Stomach smooth muscle (tissue), 2 donors: ENCODE data around the gene C1QL3.
A peak's percentile ranks its signal among the peaks of the same experiment; 100 is the strongest.

ENCODE experiments used
- H3K27ac ChIP-seq: one replicate; pipeline ENCODE4 v1.7.0; 2013; ENCODE audit warnings: mild to moderate bottlenecking, low read length, inconsistent platforms
- H3K27me3 ChIP-seq, 2 donors: one replicate each; pipeline ENCODE4 v1.7.0; 2013; ENCODE audit warnings: low read length in 2 of 2; ENCODE audit not compliant: insufficient read depth in 2 of 2, control insufficient read depth in 1 of 2
- H3K36me3 ChIP-seq, 2 donors: one replicate each; pipeline ENCODE4 v1.7.0; 2013; ENCODE audit warnings: low read length in 2 of 2; ENCODE audit not compliant: control insufficient read depth in 2 of 2, insufficient read depth in 2 of 2
- H3K4me1 ChIP-seq: one replicate; pipeline ENCODE4 v1.7.0; 2013; ENCODE audit warnings: low read length; ENCODE audit not compliant: control insufficient read depth, insufficient read depth
- H3K4me3 ChIP-seq, 2 donors: one replicate each; pipeline ENCODE4 v1.7.0; 2013; ENCODE audit warnings: low read length in 2 of 2
- H3K9ac ChIP-seq, 2 donors: one replicate each; pipeline ENCODE4 v1.7.0; 2013; ENCODE audit warnings: low read length in 2 of 2, mild to moderate bottlenecking in 1 of 2
- H3K9me3 ChIP-seq, 2 donors: one replicate each; pipeline ENCODE4 v1.7.0; 2013; ENCODE audit warnings: low read length in 2 of 2; ENCODE audit not compliant: control insufficient read depth in 2 of 2
- donor health status: healthy.
- donor health status: Pancreatic carcinoma.

The C1QL3 gene

DNA sequence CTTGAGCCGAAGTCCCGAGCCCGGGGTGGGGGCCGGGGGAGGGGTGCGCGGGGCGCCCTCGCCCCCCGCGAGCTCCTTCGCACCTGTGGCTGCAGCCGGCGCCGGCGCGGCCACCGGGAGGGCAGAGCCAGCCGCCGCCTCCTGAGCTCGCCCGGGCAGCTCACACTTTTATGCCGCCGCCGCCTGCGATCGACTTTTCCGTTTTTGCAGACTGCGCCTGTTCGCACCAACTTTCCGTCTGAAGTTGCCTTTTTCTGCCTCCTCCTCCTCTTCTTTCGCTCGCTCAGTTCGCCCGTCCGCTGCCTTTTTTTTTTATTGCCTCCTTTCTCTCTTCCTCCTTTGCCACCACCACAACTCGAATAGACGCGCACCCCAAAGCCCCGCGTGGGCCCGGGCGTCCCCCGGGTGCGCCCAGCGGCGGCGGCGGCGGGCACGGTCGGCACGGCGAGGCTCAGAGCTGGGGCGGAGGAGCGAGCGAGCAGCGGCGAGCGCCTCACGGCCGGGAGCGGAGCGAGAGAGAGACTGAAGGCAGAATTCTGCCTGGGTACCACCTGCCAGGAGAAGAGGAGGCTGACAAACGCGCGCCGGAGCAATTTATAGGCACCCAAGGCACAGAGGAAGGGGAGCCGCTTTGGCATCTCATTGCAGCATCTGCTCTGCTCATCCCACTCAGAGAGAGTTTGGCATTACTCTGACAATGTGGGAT lies at the start of gene C1QL3:
C1QL3 (minus strand) TSS at position 569 of the 706 bp plus-strand sequence. CDS start 814 bp downstream, outside the sequence.
- no peak within 1 kb of the TSS for H3K9ac ChIP-seq
- H3K4me1 ChIP-seq = peaks cover 20% of the 10 kb centered on the region

DNA sequence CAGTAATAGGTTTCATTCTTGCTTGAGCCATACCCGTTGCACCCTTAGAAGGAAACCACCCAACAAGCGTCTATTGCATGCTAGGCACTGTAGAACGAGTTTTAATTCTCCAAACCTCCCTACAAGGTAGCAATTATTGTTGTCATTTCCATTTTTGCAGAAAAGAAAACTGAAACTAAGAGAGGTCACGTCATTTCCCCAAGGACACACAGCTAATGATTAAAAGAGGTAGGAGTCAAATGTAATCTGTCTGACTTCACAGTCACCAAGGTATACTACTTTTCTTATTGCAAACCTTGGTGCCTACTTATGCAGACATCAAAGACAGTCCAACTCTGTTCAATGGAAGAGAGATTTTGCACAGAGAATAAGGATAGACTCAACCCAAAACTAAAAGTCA lies 49.1 kb upstream of the C1QL3 start:
- Histone ChIP-seq H3K9ac (no peak overlapping the region), H3K4me1 (no peaks in the 10 kb centered on the region), H3K27ac (no peak overlapping the region), H3K4me3 (no peak overlapping the region), H3K9me3 (no peaks in the 10 kb centered on the region), H3K36me3 (no peaks in the 10 kb centered on the region), H3K27me3 (no peaks in the 10 kb centered on the region)

More for the DNA sequence above, at the start of gene C1QL3:
- H3K27me3 ChIP-seq = peaks cover 22 to 44% of the 10 kb centered on the region in 2 donors
- H3K27ac ChIP-seq = no peak within 1 kb of the TSS
- no peaks in the 10 kb centered on the region for H3K36me3 ChIP-seq
- H3K9me3 ChIP-seq = no peaks in the 10 kb centered on the region
- H3K4me3 ChIP-seq = peak within 1 kb of the TSS; percentile 35 to 66

DNA sequence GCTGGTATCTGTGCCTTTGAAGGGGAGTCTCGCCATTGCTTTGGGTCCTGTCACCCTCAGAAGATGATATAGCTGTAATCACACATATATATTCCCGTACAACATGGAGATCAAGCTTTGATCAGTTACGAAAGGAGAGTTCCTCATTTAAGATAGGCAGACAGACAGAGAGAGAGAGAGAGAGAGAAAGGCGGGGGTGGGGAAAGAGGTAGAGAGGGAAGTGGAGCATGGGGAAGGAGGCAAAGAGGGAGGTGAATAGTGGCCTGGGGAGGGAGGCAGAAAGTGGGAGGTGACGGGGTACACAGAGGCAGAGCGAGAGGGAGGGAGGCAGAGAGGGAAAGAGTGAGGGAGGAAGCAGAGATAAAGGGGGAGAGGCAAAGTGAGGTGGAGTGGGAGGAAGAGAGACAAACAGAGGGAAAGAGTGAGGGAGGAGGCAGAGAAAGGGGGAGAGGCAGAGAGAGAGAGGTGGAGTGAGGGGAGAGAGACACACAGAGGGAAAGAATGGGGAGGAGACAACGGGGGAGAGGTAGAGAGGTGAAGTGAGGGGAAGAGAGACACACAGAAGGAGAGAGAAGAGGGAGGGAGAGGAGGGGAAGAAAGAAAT lies 44.6 kb upstream of the C1QL3 start:
- Histone ChIP-seq H3K9me3 (no peaks in the 10 kb centered on the region), H3K4me3 (no peak overlapping the region), H3K36me3 (no peaks in the 10 kb centered on the region), H3K27me3 (no peaks in the 10 kb centered on the region), H3K9ac (no peak overlapping the region), H3K4me1 (no peaks in the 10 kb centered on the region), H3K27ac (no peak overlapping the region)

DNA sequence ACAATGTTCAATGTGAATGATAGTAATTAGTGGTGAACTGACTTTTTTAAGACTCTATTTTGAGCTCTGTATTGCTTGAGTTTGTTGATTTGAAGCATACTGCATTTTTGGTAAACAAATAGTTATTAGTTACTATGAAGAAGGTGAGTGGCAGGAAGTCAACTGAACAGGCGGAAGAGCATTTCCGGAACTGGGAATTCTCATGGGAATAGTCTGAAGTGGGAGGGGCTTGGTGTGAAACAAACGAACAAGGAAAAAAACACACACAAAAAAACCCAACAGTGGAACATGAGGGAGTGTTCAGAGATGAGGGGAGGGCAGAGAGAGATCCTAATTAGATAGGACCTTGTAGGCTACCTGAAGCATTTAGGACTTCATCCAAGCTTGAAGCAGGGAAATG lies 43.9 kb upstream of the C1QL3 start:
- Histone ChIP-seq H3K27ac (no peak overlapping the region), H3K36me3 (no peaks in the 10 kb centered on the region), H3K9me3 (no peaks in the 10 kb centered on the region), H3K4me1 (no peaks in the 10 kb centered on the region), H3K27me3 (no peaks in the 10 kb centered on the region), H3K9ac (no peak overlapping the region), H3K4me3 (no peak overlapping the region)

DNA sequence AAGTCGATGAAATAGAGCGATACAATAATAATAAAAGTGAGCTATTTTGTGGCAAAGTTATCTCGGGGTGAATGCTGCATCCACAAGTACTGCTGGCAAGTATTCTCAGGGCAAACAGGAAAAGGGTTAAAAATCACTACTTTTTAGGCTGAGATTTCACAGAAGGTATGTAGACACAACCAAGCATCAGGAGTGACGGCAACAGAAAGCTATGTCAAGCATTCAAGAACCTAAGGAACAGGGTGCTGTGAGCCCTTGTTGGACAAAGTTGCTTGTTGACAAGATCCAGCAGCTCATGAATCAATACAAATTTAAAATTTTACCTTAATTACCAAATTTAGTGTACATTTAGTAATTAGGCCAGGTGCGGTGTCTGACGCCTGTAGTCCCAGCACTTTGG lies 41.2 kb upstream of the C1QL3 start:
- Histone ChIP-seq H3K36me3 (no peaks in the 10 kb centered on the region), H3K27ac (no peak overlapping the region), H3K27me3 (no peaks in the 10 kb centered on the region), H3K4me3 (no peak overlapping the region), H3K9me3 (peaks cover 0 to 2% of the 10 kb centered on the region in 2 donors), H3K4me1 (no peaks in the 10 kb centered on the region), H3K9ac (no peak overlapping the region)

DNA sequence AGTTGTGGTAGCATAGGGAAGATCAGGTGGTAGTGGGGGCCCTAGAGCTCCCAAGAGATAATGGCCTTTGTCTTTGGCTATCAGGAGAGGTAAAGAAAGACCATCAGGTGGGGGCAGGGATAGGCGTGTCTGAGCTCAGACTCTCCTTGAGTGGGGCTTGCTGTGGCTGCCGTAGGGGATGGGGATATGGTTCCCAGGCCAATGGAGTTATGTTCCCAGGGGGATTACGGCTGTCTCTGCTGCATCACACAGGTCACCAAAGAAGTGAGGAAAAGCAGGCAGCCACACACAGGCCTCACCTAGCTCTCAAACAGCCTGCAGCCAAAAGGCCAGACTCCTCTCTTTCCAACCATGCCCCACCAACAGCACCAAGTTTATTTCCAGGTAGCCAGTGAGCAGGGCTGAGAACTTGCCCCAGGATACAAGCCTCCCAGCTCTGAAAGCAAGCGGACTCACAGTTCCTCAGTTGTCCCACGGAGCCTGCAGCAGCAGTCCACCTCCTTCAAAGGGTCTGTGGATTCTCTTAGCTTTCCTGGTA lies 37.6 kb upstream of the C1QL3 start:
- H3K36me3 ChIP-seq = no peaks in the 10 kb centered on the region
- H3K27ac ChIP-seq = no peak overlapping the region
- H3K27me3 ChIP-seq = no peaks in the 10 kb centered on the region
- H3K4me1 ChIP-seq = no peaks in the 10 kb centered on the region
- H3K9ac ChIP-seq = no peak overlapping the region
- peaks cover 0 to 2% of the 10 kb centered on the region in 2 donors for H3K9me3 ChIP-seq
- H3K4me3 ChIP-seq = no peak overlapping the region

DNA sequence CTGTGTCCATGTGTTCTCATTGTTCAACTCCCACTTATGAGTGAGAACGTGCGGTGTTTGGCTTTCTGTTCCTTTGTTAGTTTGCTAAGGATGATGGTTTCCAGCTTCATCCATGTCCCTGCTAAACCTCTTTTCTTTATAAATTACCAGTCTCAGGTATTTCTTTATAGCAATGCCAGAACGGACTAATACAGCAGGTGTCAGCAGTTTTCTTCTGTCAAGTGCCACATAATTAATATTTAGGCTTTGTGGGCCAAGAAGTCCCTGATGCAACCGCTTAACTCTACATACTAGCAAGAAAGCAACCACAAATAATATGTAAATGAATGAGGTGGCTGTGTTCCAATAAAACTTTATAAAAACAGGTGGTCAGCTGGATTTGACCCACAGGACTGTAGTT lies 26.3 kb upstream of the C1QL3 start:
- peaks cover 0 to 2% of the 10 kb centered on the region in 2 donors for H3K27me3 ChIP-seq
- H3K36me3 ChIP-seq = no peaks in the 10 kb centered on the region
- H3K4me3 ChIP-seq = no peak overlapping the region
- H3K27ac ChIP-seq = no peak overlapping the region
- no peaks in the 10 kb centered on the region for H3K4me1 ChIP-seq
- no peak overlapping the region for H3K9ac ChIP-seq
- H3K9me3 ChIP-seq = no peaks in the 10 kb centered on the region

DNA sequence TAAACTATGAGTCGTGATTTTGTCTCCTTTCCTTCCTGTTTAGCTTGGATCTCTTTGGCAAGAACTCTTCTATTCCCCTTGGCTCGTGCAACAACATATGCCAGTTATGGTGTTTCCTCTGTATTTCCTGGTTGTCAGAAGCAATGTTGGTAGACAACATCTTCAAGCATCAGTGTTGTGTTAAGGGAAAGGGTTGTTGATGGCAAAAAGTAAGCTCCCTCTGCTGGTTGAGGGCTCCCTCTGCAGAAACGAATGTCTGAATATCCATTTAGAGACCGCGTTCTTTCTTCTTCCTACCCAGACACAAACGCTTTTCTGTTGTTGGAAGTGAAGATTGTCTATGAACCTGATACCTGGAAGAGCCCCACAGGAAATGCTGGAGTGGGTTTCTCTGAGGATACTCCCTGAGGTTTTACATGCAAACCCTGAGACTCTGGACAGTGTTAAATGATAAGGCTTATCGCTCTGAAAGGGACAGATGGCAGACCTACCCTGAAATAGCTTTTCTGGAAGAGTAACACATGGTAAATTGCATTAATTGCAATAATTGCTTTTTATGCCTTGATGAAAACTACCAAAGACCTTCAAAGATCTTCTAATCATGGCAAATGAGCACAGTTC lies 23.5 kb upstream of the C1QL3 start:
- Histone ChIP-seq H3K36me3 (no peaks in the 10 kb centered on the region), H3K9ac (no peak overlapping the region), H3K4me3 (no peak overlapping the region), H3K9me3 (no peaks in the 10 kb centered on the region), H3K27me3 (peaks cover 0 to 2% of the 10 kb centered on the region in 2 donors), H3K4me1 (no peaks in the 10 kb centered on the region), H3K27ac (no peak overlapping the region)

DNA sequence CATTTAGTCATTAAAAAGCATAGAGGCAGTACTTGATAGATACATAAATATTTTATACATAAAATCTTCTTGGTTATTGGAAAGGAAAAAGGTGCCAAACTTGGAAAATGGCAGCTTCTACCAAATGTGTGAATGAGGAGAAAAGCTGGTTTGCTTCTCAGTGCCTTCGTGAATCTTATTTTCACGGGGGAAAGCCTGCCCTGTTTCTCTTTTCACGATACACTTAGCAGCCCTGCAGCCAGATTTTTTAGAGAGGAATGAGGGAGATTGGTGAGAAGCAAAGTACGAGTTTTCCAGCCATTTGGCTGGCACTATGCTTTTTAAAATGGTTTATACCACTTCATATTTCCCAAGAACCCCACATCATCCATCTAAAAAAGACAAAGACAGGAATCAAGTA lies 22.9 kb upstream of the C1QL3 start:
- no peaks in the 10 kb centered on the region for H3K36me3 ChIP-seq

DNA sequence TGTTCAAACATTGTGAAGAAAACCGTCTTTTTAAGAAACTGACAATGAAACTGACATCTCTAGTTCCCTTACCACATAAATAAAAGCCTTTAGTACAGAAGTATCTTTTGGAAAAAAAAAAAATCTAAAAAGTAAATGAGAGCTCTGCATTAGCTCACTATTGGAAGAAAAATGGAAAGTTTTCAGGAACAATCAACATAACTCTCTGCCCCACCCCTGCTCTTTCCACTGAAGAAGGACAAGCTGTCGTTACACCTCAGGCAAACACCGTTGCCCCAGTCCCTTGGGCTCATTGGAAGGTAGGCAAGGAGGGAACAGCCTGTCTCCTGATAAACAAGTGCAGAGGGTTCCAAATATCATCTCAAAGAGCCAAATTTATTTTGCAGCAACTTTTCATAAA lies 22.4 kb upstream of the C1QL3 start:
- no peak overlapping the region for H3K27ac ChIP-seq
- no peaks in the 10 kb centered on the region for H3K4me1 ChIP-seq

More for the DNA sequence above, 22.9 kb upstream of the C1QL3 start:
- no peaks in the 10 kb centered on the region for H3K4me1 ChIP-seq
- H3K4me3 ChIP-seq = no peak overlapping the region
- no peaks in the 10 kb centered on the region for H3K9me3 ChIP-seq
- no peak overlapping the region for H3K27ac ChIP-seq
- peaks cover 0 to 2% of the 10 kb centered on the region in 2 donors for H3K27me3 ChIP-seq
- H3K9ac ChIP-seq = no peak overlapping the region

More for the DNA sequence above, 22.4 kb upstream of the C1QL3 start:
- H3K9me3 ChIP-seq = no peaks in the 10 kb centered on the region
- no peak overlapping the region for H3K4me3 ChIP-seq
- H3K36me3 ChIP-seq = no peaks in the 10 kb centered on the region
- H3K27me3 ChIP-seq = peaks cover under 1 to 3% of the 10 kb centered on the region in 2 donors
- no peak overlapping the region for H3K9ac ChIP-seq
